ENCODE measurements around the gene PTGES3L.

The PTGES3L gene

GRCh38 chr17:42979511-42980273, at the start of gene PTGES3L:
PTGES3L (minus strand) TSS chr17:42980080; CDS start chr17:42980053, 27 bp downstream.
- no peak for DNase-seq (ENCODE audit: low read depth)

GRCh38 chr17:43028221-43028861, 48.5 kb upstream of the PTGES3L start:
- DNase-seq (ENCODE audit: low read depth), result no peak

- DNase-seq (ENCODE audit: low read depth), result no peak
Measured at GRCh38 chr17:43027091-43028032, 47.5 kb upstream of the PTGES3L start.

DNA sequence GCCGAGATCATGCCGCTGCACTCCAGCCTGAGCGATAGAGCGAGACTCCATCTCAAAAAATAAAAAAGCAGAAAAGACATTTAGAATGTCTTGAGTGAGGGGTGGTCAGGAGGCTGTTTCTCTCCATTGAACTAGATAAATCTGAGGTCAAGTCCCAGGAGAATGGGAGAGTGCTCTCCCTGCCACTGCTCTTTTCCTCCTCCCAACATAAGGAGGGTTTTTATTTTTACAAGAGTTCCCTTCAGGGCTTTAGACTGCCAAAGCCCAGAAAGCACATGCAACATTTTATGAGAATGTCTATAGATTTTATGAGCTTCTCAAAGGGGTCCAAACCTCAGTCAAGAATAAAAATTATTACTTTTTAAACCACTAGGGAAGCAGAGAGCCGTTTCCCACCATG, 46.7 kb upstream of the PTGES3L start:
- no peak for DNase-seq (ENCODE audit: low read depth)

GRCh38 chr17:43025766-43026537, 46.1 kb upstream of the PTGES3L start:
- no peak for DNase-seq (ENCODE audit: low read depth)

DNA sequence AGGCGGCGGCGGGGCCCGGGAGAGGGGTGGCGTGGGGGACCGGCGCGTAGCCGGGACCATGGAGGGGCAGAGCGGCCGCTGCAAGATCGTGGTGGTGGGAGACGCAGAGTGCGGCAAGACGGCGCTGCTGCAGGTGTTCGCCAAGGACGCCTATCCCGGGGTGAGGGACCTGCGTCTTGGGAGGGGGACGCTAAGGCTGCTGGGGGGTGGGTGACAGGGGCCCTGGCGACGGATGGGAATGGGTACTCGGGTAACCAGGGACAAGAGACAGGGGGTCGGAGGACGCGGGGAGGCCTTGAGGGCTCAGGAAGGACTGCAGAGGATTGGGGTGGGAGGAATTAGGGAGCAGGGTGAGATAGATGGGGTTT, 45.4 kb upstream of the PTGES3L start:
- DNase-seq (ENCODE audit: low read depth), result no peak

DNA sequence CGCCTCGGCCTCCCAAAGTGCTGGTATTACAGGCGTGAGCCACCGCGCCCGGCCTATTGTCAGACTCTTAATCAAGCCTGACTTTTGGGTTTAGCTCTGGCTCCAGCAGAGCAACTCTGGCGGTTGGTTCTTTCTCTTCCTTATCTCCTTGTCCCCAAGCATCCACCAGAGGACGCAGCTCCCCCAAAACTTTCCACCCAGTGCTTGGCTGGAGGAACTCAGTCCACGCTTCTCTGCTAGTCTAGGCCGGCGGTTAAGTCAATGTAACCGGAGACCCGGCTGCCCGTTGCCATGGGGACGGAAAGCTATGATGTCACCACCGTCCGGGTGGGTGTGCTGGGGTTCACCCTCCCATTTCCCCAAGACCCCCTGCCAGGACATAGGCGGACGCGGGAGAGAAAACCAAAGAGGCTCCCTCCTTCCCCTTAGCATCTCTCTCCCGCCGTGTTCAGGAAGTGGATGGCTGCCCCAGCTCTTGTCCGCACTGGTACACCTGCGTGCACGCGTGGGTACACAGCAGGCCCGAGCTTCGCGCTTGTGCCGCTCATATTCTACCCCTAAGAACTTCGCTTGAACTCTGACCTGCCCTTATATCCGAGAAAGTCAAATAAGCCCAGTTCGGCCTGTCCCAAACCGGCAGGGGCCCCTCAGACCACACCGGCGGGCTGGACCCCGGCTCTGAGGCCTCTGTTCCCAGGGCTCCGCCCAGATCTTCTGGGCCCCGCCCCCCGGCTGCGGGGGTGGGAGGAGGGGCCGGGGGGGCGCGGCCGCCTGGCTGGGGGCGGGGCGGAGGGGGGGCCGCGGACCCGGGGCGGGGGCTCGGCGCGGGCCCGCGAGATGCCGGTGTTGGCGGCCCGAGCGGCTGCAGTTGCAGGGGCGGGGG, 44.8 kb upstream of the PTGES3L start, which contains the start of gene RND2:
TSS of gene RND2 (plus strand) at position 825 of the 883 bp plus-strand sequence. CDS start 117 bp downstream, outside the sequence.
- DNase-seq (ENCODE audit: low read depth), result peak; percentile 66

- DNase-seq (ENCODE audit: low read depth), result peak; percentile 53
Measured at GRCh38 chr17:43021741-43022512, 42.0 kb upstream of the PTGES3L start, which contains the start of gene VAT1. VAT1 (minus strand) TSS chr17:43022385; CDS start chr17:43022322, 63 bp downstream.

- no peak for DNase-seq (ENCODE audit: low read depth)
Measured at GRCh38 chr17:43020789-43021740, 41.2 kb upstream of the PTGES3L start.

DNA sequence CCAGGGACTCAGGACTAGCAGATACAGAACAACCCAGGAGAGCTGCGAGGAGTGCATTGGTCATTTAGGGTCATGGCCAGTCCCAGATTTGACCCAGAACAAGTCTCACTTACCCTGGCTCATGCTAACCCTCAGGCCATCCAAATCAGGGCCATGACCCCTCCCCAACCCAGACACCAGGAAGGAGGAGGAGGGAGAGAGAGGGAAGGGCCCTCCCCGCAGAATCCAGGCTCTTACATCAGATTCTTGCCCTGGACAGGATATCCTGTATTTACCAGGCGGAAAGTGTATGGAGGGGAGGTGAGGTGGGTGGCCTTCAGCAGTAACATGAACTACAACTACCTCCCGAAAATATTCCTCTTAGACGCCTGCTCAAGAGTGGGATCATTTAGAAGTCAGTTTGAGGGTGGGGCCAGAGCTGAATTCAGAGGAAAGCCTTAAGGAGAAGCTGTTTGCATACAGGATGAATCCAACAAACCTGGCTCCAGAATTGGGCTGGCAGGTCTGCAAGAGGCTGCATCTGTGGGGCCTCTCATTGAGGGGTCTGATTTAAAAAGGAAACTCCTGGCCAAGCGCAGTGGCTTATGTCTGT, 40.2 kb upstream of the PTGES3L start:
- no peak for DNase-seq (ENCODE audit: low read depth)

DNA sequence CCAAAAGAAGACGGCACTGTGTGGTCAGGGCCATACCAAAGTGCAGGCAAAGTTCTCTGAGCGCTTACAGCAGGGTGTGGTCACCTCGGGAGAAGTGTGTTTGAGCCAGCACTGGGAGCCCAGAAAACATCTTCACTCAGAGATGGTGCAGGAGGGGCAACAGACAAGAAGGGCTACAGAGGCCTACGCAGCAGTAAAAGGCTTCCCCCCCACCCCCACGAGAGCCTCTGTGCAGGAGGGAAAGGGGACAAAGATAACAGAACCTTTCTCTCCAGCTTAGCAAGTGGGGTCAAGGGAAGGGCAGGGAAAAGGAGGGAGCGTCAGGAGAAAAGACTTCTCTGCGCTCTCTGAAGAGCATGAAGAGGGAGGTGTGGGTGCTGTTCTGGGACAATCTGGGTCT, 39.5 kb upstream of the PTGES3L start:
- DNase-seq (ENCODE audit: low read depth), result no peak

GRCh38 chr17:43018932-43019331, 39.1 kb upstream of the PTGES3L start:
- no peak for DNase-seq (ENCODE audit: low read depth)

- no peak for DNase-seq (ENCODE audit: low read depth)
Measured at GRCh38 chr17:43018008-43018853, 38.4 kb upstream of the PTGES3L start.

- no peak for DNase-seq (ENCODE audit: low read depth)
Measured at GRCh38 chr17:43016216-43016615, 36.3 kb upstream of the PTGES3L start.

DNA sequence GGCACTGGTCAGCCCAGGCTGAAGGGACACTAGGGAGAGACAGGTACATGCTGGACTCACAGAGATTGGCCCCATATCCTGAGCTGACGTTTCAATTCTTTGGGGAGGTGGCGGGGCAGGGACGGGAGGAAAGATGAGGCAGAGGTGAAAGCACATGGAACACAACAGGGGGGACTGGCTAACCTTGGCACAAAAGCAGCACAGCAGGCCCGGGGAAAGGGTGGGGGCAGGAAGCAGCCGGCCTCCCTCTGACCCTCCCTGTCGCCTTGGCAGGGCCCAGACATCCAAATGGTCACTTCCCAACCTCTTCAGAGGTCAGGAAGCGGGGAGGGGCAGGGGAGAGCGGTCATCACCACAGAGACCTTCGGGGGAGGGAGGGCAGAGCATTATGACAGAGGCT, 35.7 kb upstream of the PTGES3L start:
- DNase-seq (ENCODE audit: low read depth), result no peak

- no peak for DNase-seq (ENCODE audit: low read depth)
Measured at GRCh38 chr17:43014649-43015542, 35.0 kb upstream of the PTGES3L start.

All from activated T-helper 9 cell treated with anti-CD3 and anti-CD28 coated beads, Interleukin-2, amount 50 U/mL, for 16 hours (primary cell).